Activated T-cell treated with anti-CD3 and anti-CD28 coated beads, Interleukin-2, amount 50 U/mL, for 48 hours (primary cell): ENCODE data around the gene WHRN.
A peak's percentile ranks its signal among the peaks of the same experiment; 100 is the strongest.

Source experiments
- DNase-seq, 2 experiments: peaks; one replicate each; pipeline ENCODE4 v3.0.0-alpha.2; 2020

The WHRN gene

DNA sequence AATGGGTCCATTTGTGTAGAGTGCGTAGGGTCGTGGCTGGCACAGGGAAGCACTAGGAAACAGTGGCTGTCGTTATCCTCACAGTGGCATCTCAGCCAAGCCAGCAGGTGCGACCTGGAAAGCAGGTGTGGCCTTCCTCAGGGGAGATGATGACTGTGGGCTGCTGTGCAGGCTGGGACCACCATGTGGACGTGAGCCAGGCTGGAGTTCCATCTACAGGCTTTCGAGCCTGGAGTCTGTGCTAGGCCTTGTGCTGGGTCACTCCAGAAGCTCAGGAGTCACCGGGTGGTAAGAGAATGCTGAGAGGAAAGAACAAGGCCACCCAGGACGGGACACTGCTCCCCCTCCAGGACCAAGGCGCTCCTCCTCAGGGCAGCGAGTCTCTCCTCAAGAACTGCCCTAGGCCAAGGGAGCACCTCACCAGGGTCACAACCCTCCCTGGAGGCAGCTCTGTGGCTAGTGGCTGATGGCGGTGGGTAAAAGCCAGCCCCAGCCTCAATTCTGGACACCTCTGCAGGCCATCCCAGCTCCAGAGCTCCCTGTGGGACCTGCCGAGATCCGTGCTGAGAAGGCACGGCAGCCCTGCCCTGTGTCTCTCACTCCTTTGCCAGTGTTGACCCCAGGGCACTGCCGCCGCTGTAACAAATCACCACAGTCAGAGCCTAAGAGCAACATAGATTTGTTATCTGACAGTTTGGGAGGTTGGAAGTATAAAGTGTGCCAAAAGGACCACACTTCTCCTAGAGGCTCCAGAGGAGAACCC lies 36.0 kb downstream of the WHRN start:
- DNase-seq, result peak in 1 of 2 experiments; percentile 8

- no peak for DNase-seq
These were observed 37.4 kb downstream of the WHRN start for GRCh38 chr9:114467910-114468309.

DNA sequence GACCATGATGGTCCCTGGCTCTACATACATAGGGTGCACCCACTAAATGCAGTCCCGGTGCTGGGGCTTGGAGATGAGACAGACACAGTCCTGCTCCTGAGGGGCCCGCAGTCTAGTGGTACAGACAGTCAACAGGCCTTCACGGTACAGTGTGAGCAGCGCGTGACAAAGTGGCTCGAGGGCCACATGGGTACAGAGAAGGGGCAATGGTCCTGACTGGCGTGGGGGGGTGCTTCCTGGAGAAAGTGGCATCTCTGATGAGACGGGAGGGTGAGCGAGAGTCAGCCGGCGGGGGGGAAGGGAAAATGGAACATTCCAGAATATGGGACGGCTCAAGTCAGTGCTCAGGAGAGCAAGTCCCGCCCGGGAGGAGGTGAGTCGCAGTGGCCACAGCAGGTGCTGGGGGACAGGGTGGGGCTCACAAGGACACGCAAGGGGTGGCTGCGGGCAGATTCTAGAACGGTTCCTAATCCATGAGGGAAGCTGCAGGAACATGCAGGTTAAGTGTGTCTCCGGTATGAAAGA lies 38.0 kb downstream of the WHRN start:
- DNase-seq, result peak in 1 of 2 experiments; percentile 13

DNA sequence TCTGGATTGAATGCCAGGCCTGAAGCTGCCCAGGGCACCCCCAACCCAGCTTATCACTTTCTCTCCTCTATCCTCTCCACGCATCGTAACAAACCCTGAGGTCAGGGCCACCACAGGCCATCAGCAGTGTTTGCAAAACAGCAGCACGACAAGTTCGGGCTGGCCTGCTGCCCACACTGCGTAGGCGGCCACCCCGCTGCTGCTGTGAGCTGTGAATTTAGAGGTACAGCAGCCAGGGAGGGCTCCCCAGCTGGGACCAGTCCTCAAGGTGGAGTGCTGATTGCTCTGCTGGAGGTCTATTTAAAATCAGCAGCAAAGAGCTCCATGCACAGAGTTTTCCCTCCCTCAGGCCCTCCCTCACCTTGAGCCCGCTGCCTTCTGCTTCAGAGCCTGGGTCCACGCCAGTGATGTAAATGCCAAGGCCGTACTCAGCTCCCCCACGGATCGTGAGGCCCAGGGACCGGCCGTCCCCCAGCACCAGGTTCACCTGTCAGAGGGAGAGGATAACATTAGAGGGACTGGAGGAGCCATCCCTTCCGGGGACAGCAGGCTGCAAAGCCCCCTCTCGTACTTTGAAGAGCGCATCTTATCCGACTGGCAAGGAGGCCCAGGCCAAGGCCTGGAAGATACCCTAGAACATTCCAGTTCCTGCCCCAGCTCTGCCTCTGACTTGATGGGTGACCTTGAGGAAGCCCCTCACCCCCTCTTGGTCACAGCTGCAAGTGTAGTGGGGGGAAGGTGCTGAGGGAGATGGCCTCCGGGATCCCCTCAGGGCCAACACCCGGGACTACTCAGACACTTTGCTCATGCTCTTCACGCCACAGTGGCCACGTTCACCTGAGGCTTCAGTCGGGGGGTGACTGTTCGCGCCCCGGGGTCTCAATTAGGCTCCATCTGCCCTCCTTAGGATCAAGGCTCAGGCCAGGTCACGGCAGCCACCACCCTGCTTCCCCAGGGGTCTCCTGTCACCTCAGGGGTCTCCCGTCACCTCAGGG lies 39.1 kb downstream of the WHRN start:
- DNase-seq, result peak in 1 of 2 experiments; percentile 9

DNA sequence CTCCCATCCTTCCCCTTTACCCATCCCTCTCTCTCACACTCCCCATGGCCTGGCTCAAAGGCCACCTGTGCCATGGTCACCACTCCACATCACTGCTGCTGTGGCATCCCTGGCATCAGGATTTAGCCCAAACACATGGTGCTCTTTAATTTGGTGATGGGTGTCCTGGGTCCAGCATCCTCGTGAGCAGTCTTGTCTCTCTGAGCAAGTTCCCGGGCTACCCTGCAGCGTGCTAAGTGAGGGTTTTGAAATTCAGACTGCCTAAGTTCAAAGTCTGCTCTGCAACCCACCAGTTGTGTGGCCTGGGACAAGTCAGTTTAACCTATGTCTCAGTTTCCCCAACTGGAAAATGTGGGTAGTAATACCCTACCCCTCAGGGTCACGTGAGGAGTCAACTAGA lies 39.9 kb downstream of the WHRN start:
- DNase-seq, result no peak

DNA sequence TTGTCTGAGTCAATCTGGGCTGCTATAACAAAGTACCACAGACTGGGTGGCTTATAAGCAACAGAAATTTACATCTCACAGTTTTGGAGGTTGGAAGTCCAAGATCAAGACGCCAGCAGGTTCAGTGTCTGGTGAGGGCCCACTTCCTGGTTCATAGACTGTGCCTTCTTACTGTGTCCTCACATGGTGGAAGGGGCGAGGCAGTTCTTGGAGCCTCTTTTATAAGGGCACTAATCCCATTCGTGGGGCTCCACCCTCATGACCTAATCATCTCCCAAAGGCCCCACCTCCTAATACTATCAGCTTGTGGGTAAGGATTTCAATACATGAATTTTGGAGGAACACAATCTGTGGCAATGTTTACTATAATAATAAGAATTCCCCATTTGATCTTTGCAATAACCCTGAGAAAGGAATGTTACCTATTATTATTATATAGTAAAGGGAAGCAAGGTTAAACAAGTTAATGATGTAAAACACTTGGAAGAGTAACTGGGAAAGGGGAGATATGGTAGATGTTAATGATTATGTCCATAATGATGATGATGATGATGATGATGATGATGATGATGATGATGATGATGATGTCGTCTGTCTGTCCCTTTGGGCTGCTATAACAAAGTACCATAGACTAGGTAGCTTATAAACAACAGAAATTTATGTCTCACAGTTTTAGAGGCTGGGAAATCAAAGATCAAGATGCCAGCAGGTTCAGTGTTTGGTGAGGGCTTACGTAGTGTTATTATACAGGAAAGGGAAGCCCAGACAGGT lies 40.8 kb downstream of the WHRN start:
- no peak for DNase-seq

DNA sequence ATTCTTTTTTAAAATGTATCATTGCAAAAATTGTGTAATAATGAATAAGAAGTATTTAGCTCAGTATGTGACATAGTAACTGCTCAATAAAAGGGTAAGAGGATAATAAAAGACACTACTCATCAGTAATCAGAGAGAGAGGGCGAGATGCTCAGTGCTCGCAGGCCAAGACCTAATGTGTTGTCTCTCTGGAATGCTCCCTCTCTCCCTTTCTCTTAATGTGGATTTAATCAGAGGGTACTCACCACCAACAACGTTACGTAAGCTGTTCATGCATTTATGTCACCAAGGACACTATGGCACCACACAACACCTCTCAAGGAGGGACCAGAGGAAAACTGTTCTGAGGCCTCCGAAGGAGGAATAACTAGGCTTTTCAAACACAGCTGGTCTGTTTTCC lies 42.5 kb downstream of the WHRN start:
- DNase-seq, result no peak

DNA sequence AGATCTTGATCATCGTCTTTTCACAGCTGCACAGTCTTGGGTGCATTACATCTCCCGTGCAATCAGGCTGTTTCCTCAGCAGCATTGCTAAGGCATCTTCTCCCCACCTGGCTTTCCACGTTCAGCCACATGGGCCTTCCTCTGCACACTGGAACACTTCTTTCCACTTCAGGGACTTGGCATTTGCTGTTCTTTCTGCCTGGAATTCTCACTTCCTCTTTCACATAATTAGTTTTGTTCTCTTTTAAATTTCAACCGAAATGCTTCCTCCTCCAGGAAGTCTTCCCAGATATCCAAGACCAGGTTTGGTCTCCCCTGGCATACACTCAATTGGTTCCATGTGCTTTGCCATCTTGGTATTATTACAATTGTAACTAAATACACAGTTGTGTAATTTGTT lies 43.8 kb downstream of the WHRN start:
- DNase-seq, result no peak

DNA sequence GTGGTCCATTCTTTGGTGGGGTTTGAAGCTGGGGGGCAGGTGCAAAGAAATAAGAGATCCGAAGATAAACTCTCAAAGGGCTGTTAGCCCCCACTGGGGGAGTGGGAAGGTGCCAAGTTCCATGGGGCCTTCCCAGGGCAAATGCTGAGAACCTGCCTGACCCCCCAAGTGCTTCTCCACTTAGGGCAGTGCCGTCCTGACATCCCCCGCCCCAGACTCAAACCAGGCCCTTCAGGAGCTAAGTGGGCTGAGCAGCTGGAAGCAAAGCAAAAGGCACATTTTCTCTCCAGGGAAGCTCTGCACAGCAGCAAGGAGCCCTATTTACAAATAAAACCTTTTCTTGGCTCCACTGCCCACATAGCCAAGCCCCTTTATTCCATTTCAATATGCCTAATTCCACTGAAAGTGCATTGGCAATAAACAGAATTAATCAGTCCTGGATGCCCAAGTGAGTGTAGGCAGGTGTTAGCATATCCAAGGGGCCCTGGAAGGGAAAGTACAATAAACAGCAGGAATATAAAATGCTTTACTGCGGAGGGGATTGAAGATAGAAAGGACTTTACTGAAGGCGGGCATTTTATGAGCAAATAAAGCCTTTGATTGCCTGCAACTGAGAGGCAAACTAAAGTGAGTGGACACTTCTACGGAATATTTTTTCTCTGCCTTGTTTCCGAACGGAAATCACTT lies 44.6 kb downstream of the WHRN start:
- DNase-seq, result no peak

DNA sequence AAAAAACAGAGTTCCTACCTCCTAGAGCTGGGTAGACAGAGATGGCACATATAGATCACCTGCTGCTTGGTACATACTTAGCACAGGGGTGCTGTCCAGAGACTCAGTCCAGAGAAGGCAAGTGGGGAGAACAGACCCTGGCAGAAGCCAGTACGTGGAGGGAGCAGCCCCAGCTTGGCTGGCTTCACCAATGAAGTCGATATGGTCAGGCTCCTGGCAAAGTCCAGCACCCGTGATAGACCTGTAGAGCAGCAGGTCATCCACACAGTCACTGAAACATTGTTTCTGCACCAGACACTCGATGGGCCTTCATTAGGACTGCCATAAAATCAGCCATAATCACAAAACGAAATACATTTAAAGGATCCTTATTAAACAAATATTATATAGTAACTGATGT lies 45.8 kb downstream of the WHRN start:
- no peak for DNase-seq

GRCh38 chr9:114456929-114457328 lies 48.3 kb downstream of the WHRN start:
- no peak for DNase-seq

DNA sequence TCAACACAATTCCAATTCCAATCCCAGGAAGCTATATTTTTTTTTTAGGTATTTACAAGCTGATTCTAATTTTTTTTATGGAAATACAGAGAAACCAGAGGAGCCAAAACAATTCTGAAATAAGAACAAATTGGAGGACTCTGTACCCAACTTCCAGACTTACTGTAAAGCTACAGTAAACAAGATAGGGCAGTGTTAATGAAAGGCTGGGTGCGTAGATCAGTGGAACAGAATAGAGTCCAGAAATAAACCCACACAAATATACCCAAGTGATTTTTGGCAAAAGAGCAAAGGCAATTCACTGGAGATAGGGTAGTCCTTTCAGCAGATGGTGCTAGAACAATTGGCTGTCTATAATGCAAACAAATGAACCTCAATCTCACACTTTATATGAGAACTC lies 50.6 kb downstream of the WHRN start:
- DNase-seq, result no peak

GRCh38 chr9:114452219-114453165 lies 52.8 kb downstream of the WHRN start:
- peak; percentile 26 to 40 for DNase-seq

DNA sequence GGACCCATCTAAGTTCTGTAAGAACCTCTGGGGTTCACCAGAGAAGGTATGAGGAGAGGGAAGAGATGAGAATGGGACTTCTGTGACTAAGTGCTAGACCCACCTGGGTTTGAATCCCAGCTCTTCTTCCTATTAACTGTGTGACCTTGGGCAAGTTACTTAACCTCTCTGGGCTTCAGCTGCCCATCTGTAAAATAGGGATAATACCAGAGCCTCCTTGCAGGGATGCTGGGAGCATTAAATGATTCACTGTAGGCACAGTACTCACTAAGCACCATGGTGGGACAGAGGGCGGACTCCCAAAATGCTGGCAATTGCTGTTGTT lies 53.6 kb downstream of the WHRN start:
- DNase-seq, result no peak

GRCh38 chr9:114450833-114451706 lies 54.2 kb downstream of the WHRN start:
- no peak for DNase-seq

DNA sequence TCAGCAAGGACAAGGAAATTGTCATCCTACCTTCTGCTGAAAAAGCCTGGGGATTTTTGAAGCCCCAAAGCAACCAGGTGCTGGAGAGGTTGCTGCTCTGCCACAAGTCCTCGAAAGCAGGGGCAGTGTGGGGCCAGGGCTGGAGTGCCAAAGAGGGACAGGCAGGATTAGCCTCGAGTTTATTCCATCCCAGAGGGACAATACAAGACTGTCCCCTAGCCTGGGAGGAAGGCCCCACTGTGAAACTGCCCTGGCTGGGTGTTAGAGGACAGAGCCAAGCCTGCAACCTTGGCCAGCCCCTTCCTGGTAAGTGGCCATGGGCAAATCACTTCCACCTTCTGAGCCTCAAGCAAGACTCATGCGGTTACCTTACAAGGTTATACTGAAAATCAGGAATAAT lies 55.1 kb downstream of the WHRN start:
- DNase-seq, result no peak

DNA sequence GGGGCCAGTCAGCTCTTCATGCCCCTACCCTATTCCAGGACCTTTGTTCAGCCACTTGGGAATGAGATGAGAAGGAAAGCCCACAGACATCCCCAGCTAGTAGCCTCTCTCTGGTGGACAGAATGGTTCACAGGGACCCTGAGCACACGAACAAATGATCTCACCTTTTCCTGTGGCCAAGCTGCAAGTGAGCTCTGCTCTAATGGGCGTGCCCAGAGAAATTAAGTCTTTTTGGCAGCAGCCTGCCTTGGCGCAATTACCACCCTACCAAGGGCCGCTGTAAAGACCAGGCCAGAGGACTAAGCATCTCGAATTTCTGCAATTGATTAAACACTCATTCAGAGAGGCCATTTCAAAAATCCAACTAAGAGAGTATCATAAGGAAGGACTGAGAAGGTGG lies 56.0 kb downstream of the WHRN start:
- no peak for DNase-seq

DNA sequence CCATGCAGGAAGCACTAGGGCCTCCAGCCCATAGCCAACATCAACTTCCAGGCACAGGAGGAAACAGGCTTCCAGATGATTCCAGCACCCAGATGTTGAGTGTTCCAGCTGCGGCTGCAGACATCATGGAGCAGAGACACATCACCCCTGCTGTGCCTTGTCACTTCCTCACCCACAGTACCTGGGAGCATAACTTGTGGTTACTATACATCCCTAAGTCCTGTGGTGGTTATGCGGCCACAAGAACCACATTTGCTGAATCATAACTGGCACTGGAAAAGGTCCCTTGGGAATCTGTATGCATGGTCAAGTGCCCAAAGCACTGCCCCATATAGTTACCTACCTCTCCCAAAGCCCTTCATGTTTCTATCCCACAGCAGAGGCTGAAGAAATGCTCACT lies 56.6 kb downstream of the WHRN start:
- DNase-seq, result no peak

DNA sequence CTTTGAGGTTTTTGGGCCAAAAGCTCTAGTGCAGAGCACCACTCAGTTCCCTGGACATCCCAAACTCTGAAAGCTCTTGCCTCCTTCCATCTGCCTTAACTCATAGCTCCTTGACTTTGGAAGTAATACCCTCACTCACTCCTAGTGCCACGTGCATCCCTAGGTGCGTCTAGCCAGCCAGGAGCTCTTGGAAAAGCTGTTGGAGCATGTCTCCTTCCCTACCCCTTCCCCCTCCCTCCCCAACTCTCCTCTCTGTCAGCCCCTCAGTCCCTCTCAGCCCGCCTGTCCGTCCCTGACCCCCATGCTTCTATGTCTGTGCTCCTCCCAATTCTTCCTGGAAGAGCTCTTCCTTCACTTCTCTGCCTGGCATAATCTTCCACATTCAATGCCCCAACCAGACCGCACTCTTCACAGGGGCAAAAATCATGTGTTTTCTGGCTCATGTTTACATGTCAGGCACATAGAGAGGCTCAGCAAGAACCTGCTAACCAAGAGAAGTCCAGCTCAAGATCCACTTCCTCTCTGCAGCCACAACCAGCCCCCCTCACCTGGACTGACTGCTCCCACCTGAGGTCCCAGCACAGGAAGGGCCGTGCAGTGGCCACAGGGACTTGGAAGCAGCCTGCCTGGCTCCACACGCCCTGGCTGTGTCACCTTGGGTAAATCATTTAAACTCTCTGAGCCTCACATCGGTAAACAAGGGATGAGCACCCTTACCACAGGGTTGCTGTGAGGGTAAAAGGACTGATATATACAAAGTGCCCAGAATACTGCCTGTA lies 58.4 kb downstream of the WHRN start:
- DNase-seq, result no peak
